22Rv1 (cell line): Measurements from ENCODE around the gene FAM177B.
"Not testable (repeated sequence)": the region's sequence is repeated elsewhere in the genome, so short reads cannot be mapped to it uniquely, and the experiment has no call there.

Experiments
- H3K27ac ChIP-seq: fragments of 450-650 bp; 2 replicates; pipeline ENCODE4 v1.5.1; 2017
- CTCF ChIP-seq: fragments of 450-650 bp; IDR thresholded peaks from 2 replicates; pipeline ENCODE4 v1.5.1; 2017; ENCODE audit warnings: mild to moderate bottlenecking
- ZFX ChIP-seq: fragments of 450-650 bp; IDR thresholded peaks from 2 replicates; pipeline ENCODE4 v1.6.1; 2017; ENCODE audit warnings: antibody characterized with exemption, borderline replicate concordance

FAM177B gene

GRCh38 chr1:222739929-222740328 is 2.9 kb downstream of the FAM177B start:
- H3K27ac ChIP-seq = no peak overlapping the region; the same call in 1 of the 2 replicates
- no peak for TF ChIP-seq CTCF

GRCh38 chr1:222741630-222742457 is 4.8 kb downstream of the FAM177B start:
- H3K27ac ChIP-seq = not testable (repeated sequence)

DNA sequence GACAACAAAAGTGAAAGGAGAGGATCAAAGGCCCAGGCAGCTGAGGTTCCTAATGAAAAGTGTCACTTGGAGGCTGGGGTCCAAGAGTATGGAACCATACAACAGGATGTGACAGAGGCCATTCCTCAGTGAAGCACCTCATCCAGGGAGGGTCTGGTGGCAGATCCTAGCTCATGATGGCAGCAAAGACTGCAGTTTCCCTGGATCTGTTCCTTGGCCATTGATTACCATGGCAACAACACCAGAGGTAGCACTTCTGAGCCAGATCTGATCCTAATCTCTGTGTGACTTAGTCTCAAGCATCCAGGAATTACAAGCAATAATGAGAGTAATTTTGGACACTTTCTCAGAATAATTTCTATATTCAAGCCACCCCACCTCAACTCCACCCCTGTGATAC is 12.9 kb downstream of the FAM177B start:
- H3K27ac ChIP-seq = no peak overlapping the region
- TF ChIP-seq CTCF (no peak), ZFX (no peak)

DNA sequence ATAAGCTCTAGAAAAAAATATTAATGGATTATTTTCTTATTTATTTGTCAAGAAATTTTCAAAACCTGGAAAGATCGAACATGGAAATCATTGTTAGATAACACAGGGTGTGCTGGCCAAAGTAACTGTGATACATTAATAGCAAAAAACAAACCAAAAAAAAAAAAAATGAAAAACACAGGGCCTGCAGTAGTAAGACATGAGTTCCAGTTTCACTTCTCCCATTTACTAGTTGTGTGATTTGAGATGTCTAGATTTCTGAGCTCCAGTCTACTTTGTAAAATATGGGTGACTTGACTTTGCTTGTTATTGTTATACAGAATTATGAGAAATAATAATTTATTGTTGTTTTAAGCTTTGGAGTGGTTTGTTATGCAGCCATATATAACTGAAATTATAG is 13.6 kb downstream of the FAM177B start:
- H3K27ac ChIP-seq = no peak overlapping the region
- no peak for TF ChIP-seq CTCF
- TF ChIP-seq ZFX = no peak

GRCh38 chr1:222751255-222751654 is 14.3 kb downstream of the FAM177B start:
- H3K27ac ChIP-seq = no peak overlapping the region

DNA sequence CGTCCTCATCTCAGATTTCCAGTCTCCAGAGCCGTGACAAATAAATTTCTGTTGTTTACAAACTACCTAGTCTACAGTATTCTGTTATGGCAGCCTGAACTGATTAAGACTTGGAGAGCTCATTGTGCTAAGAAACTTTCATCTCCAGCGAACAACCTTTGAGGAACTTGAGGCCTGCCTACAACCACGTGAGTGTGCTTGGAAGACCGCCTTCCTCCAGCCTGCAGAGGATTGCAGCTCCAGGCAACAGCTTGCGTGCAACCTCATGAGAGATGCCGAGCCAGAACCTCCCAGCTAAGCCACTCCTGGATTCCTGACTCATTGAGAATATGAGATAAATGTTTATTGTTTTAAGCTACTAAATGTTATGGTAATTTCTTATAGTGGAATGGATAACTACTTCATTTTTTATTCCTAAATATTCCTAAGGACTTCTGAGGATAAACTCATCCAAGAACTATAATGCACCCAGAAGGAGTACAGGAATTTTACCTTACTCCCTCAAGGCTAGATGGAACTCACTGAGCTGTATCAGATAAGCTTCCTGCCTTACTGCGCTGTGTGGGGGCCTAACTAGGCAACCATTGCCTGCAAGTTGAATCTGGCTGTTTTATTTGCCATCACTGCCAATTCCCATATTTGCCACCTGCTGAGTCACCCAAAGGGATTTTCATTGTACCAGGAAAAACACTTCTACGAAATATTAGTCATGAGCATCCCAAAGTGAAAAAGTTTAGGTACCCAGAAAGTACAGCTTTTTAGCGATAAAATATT is 17.6 kb downstream of the FAM177B start:
- no peak overlapping the region for H3K27ac ChIP-seq
- TF ChIP-seq CTCF (no peak), ZFX (no peak)

More at GRCh38 chr1:222751255-222751654, 14.3 kb downstream of the FAM177B start:
- TF ChIP-seq ZFX (no peak), CTCF (no peak)

DNA sequence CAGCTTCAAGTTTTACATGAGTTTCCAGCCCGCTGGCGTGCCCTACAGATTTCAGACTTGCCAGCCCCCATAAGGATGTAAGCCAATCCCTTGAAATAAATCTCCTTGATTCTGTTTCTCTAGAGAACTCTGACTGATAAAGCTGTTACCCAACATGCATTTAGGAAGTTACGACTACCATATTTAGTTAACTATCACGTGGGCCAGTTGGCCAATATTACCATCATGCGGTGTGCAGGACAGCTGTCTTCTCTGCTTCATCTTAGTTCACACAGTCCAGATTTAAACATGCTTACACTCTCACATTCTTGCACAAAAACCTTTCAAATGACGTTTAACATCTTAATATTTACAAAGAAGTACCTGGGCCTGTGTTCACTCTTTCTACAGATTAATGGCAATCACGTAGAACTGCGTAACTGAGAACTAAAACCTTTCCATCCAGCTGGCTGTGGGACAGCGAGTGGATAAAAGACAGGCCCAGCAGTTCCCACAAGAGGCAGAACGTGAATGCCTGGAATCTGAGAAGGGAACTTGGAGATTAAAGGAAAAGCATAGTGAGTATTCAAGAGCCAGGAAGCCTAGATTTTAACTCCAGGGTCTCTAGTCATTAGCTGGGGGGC is 20.8 kb downstream of the FAM177B start:
- TF ChIP-seq ZFX (no peak), CTCF (no peak)
- H3K27ac ChIP-seq = no peak overlapping the region
